Adrenal gland (tissue), 5 donors: Measurements from ENCODE around the gene KMT2E.

Experiments
- CTCF ChIP-seq, 6 experiments: fragments of 450-650 bp in 4 of 6; fragments of 200-600 bp in 2 of 6; sonication (generic) in 1 of 6; IDR thresholded peaks; 1 replicate in 5 of 6; 2 replicates in 1 of 6; pipeline versions ENCODE4 v1.5.1 to v1.8.0; 2016 to 2021; ENCODE audit warnings: antibody characterized with exemption in 6 of 6, mild to moderate bottlenecking in 2 of 6, moderate library complexity in 1 of 6
- POLR2A ChIP-seq, 2 donors: fragments of 450-650 bp; IDR thresholded peaks; one replicate each; pipeline ENCODE4 v1.6.1; 2017; ENCODE audit warnings: antibody characterized with exemption in 2 of 2, mild to moderate bottlenecking in 2 of 2, moderate library complexity in 1 of 2
- donor health status: DM: no; HTN: no; CAD: no.

DNA sequence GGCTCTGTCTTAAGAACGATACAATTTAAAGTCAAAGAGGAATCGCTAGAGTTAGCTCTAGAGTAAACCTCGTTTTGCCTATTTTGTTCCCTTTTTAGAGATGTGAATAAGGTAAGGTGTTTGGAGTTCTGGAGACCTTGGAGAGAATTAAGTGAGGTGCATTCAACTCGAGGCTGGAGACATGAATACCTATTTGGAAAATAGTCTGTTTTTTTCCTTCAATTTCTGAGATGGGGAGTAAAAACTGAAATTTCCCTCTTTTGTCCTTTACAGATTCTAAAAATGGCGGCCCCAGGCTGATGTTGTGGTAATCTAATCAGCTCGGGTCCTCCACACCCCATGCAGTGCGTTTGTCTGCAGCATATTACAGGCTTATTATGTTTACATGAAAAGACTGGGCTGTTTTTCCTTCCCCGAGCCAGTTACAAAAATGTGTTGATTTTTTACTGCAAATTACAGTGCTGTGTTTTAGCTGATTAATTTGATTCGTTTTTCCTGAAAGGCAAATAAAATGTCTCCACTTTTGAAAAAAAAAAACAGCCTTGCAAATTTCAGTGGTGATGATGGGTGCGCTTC lies 1.5 kb downstream of the KMT2E start:
- TF ChIP-seq CTCF (IDR thresholded peaks at IDR 0.05) (no peak), POLR2A (IDR thresholded peaks at IDR 0.05) (no peak)
